Urinary bladder (tissue), 4 donors: ENCODE data around the gene APOL3. TPM values are rescaled to one million over a fixed set of nuclear protein-coding genes. Genes with fewer than 3 reads are reported as not detected.
"Not testable (repeated sequence)": the region's sequence is repeated elsewhere in the genome, so short reads cannot be mapped to it uniquely, and the experiment has no call there.

Experiments
- DNase-seq: peaks from one replicate; pipeline ENCODE4 v3.0.0-alpha.2; 2015; ENCODE audit errors: extremely low spot score
- H3K27ac ChIP-seq: one replicate; pipeline ENCODE4 v1.5.1; 2013; ENCODE audit warnings: low read depth, mild to moderate bottlenecking, moderate library complexity
- H3K36me3 ChIP-seq: one replicate; pipeline ENCODE4 v1.6.1; 2013; ENCODE audit warnings: mild to moderate bottlenecking, moderate library complexity; ENCODE audit not compliant: insufficient read depth
- H3K4me1 ChIP-seq: one replicate; pipeline ENCODE4 v1.6.1; 2013; ENCODE audit warnings: mild to moderate bottlenecking, moderate library complexity; ENCODE audit not compliant: insufficient read depth
- H3K4me3 ChIP-seq: one replicate; pipeline ENCODE4 v1.5.1; 2013; ENCODE audit warnings: low read depth, low read length
- WGBS: extraction: QIAGEN DNeasy Blood & Tissue Kit; methylation state at CpG from one replicate; pipeline ENCODE4 v1.1.7; 2013; 5-methylcytosine and 5-hydroxymethylcytosine counted together
- polyA plus RNA-seq: library from polyadenylated mRNA; stranded (reverse); fragments of 200-250 nt; gene quantifications from one replicate; pipeline ENCODE4 v1.2.3, GENCODE V29; 2013
- total RNA-seq: library from RNA; depleted of rRNA; stranded (reverse); fragments of >200 nt; gene quantifications from one replicate; pipeline ENCODE4 v1.2.3, GENCODE V29; 2014
- donor health status: healthy with polysubstance abuse.
- donor health status: healthy.

Gene APOL3
- total and polyA plus RNA-seq, 2 donors = 25.4 to 42.6 TPM

- 96% methylated on average over 9 of the region's 9 CpGs for WGBS
- H3K27ac ChIP-seq = no peak overlapping the region
- DNase-seq = no peak
These were observed 31.5 kb downstream of the APOL3 start for GRCh38 chr22:36129071-36129470.

GRCh38 chr22:36125994-36126531 is 34.5 kb downstream of the APOL3 start:
- Histone ChIP-seq H3K4me1 (no peaks in the 10 kb centered on the region), H3K27ac (no peak overlapping the region), H3K4me3 (no peak overlapping the region), H3K36me3 (no peaks in the 10 kb centered on the region)
- 94% methylated on average over 1 of the region's 1 CpG for WGBS
- no peak for DNase-seq

More at GRCh38 chr22:36129071-36129470, 31.5 kb downstream of the APOL3 start:
- Histone ChIP-seq H3K36me3 (no peaks in the 10 kb centered on the region), H3K4me3 (no peak overlapping the region), H3K4me1 (no peaks in the 10 kb centered on the region)

GRCh38 chr22:36125434-36125833 is 35.1 kb downstream of the APOL3 start:
- 89% methylated on average over 6 of the region's 6 CpGs for WGBS
- H3K36me3 ChIP-seq = no peaks in the 10 kb centered on the region
- H3K4me1 ChIP-seq = no peaks in the 10 kb centered on the region
- no peak for DNase-seq
- H3K27ac ChIP-seq = no peak overlapping the region
- H3K4me3 ChIP-seq = no peak overlapping the region

GRCh38 chr22:36124666-36125065 is 35.9 kb downstream of the APOL3 start:
- H3K27ac ChIP-seq = no peak overlapping the region

GRCh38 chr22:36123673-36124630 is 36.6 kb downstream of the APOL3 start:
- WGBS = 26% methylated on average over 50 of the region's 50 CpGs
- H3K4me1 ChIP-seq = no peaks in the 10 kb centered on the region
- H3K36me3 ChIP-seq = no peaks in the 10 kb centered on the region

More at GRCh38 chr22:36124666-36125065, 35.9 kb downstream of the APOL3 start:
- WGBS = 84% methylated on average over 11 of the region's 11 CpGs
- no peak overlapping the region for H3K4me3 ChIP-seq
- H3K4me1 ChIP-seq = no peaks in the 10 kb centered on the region
- H3K36me3 ChIP-seq = no peaks in the 10 kb centered on the region
- DNase-seq = no peak

GRCh38 chr22:36120621-36121351 is 39.8 kb downstream of the APOL3 start:
- 69% methylated on average over 6 of the region's 6 CpGs for WGBS
- DNase-seq, H3K4me1 ChIP-seq: not testable (repeated sequence)

More at GRCh38 chr22:36123673-36124630, 36.6 kb downstream of the APOL3 start:
- Histone ChIP-seq H3K27ac (peak overlapping the region; percentile 66), H3K4me3 (no peak overlapping the region)
- DNase-seq = peak; percentile 87

GRCh38 chr22:36117053-36117554 is 43.5 kb downstream of the APOL3 start:
- no peak for DNase-seq
- 89% methylated on average over 9 of the region's 9 CpGs for WGBS
- no peaks in the 10 kb centered on the region for H3K4me1 ChIP-seq
- H3K4me3 ChIP-seq = no peak overlapping the region
- H3K27ac ChIP-seq = no peak overlapping the region
- no peaks in the 10 kb centered on the region for H3K36me3 ChIP-seq

More at GRCh38 chr22:36120621-36121351, 39.8 kb downstream of the APOL3 start:
- H3K4me3 ChIP-seq, H3K36me3 ChIP-seq, H3K27ac ChIP-seq: not testable (repeated sequence)

- WGBS = 91% methylated on average over 2 of the region's 2 CpGs
- DNase-seq = no peak
- Histone ChIP-seq H3K4me1 (no peaks in the 10 kb centered on the region), H3K4me3 (no peak overlapping the region), H3K27ac (no peak overlapping the region), H3K36me3 (no peaks in the 10 kb centered on the region)
These were observed 44.4 kb downstream of the APOL3 start for GRCh38 chr22:36116127-36116526.

GRCh38 chr22:36113121-36113520 is 47.4 kb downstream of the APOL3 start:
- no peak for DNase-seq
- H3K4me3 ChIP-seq = no peak overlapping the region
- no peak overlapping the region for H3K27ac ChIP-seq
- 94% methylated on average over 1 of the region's 1 CpG for WGBS
- H3K4me1 ChIP-seq = no peaks in the 10 kb centered on the region
- no peaks in the 10 kb centered on the region for H3K36me3 ChIP-seq

- H3K4me3 ChIP-seq = no peak overlapping the region
- no peaks in the 10 kb centered on the region for H3K4me1 ChIP-seq
- no peak for DNase-seq
- H3K36me3 ChIP-seq = no peaks in the 10 kb centered on the region
- WGBS = 93% methylated on average over 6 of the region's 6 CpGs
- no peak overlapping the region for H3K27ac ChIP-seq
These were observed 49.2 kb downstream of the APOL3 start for GRCh38 chr22:36111316-36111715.

GRCh38 chr22:36110306-36110881 is 50.2 kb downstream of the APOL3 start:
- no peak for DNase-seq
- H3K27ac ChIP-seq = no peak overlapping the region
- H3K36me3 ChIP-seq = no peaks in the 10 kb centered on the region
- 38% methylated on average over 15 of the region's 15 CpGs for WGBS
- no peak overlapping the region for H3K4me3 ChIP-seq
- H3K4me1 ChIP-seq = no peaks in the 10 kb centered on the region

GRCh38 chr22:36107436-36107835 is 53.1 kb downstream of the APOL3 start:
- WGBS = 63% methylated on average over 8 of the region's 8 CpGs
- Histone ChIP-seq H3K27ac (no peak overlapping the region), H3K4me1 (no peaks in the 10 kb centered on the region), H3K36me3 (no peaks in the 10 kb centered on the region), H3K4me3 (no peak overlapping the region)
- no peak for DNase-seq

GRCh38 chr22:36106910-36107309 is 53.6 kb downstream of the APOL3 start:
- H3K4me3 ChIP-seq = no peak overlapping the region
- WGBS = 93% methylated on average over 2 of the region's 2 CpGs
- no peak for DNase-seq
- no peaks in the 10 kb centered on the region for H3K4me1 ChIP-seq
- no peaks in the 10 kb centered on the region for H3K36me3 ChIP-seq
- H3K27ac ChIP-seq = no peak overlapping the region
